ENCODE data around the gene HBEGF. TPM values are rescaled to one million over a fixed set of nuclear protein-coding genes. Genes with fewer than 3 reads are reported as not detected.

The HBEGF gene
- total RNA-seq, 1 donor from 2014 or later = 257 TPM

DNA sequence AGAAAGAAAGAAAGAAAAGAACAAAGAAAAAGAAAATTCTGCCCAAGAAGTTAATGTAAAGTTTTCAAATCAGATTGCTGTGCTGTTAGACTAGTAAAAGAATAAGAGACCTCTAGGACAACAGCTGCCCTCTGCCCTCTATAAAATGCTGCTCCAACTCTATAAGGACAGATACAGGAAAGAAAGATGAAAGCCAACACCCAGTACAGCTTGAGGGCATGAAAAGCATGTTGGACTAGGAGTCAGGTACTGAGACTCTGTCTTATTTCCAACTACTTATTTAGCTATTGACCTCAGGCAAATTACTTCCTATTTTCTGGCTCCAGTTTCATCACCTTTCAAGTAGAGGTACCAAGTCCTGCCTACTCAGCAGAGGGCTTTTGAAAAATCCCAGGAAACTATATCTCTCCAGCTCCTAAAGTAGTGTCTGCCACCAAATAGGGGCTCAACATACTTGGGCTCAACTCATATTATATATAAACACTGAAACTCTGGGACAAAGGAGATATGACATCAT is 5.7 kb downstream of the HBEGF start:
- TF ChIP-seq CTCF (IDR thresholded peaks at IDR 0.05; ENCODE audit: insufficient read depth, low read depth, low read length) (no peak), EZH2 (IDR thresholded peaks at IDR 0.05; ENCODE audit: insufficient read depth, low read length) (no peak)
- H3K4me1 ChIP-seq (ENCODE audit: insufficient read depth, low read length) = peaks cover 50% of the 10 kb centered on the region
- peaks cover 91% of the 10 kb centered on the region for H3K79me2 ChIP-seq (ENCODE audit: insufficient read depth, low read length)
- Mint-ChIP-seq H3K27me3 (ENCODE audit: low read depth, unreplicated experiment) (no peaks in the 10 kb centered on the region), H3K36me3 (ENCODE audit: low read depth, unreplicated experiment) (peaks cover 42% of the 10 kb centered on the region), H3K4me1 (ENCODE audit: low read depth, unreplicated experiment) (peaks cover 68% of the 10 kb centered on the region), H3K9me3 (ENCODE audit: unreplicated experiment) (no peaks in the 10 kb centered on the region), H3K27ac (ENCODE audit: unreplicated experiment) (peak overlapping the region; percentile 50), H3K4me3 (ENCODE audit: unreplicated experiment) (peak overlapping the region; percentile 78)
- no peaks in the 10 kb centered on the region for H3K27me3 ChIP-seq (ENCODE audit: insufficient read depth, low read length)
- H3K9me3 ChIP-seq (ENCODE audit: insufficient read depth, low read depth, low read length) = no peaks in the 10 kb centered on the region
- H3K27ac ChIP-seq (ENCODE audit: low read depth, low read length) = no peak overlapping the region
- peak overlapping the region; percentile 9 for H3K4me2 ChIP-seq (ENCODE audit: low read length)
- peaks cover 85% of the 10 kb centered on the region for H4K20me1 ChIP-seq (ENCODE audit: insufficient read depth, low read length)
- no peak overlapping the region for H2AFZ ChIP-seq (ENCODE audit: low read depth, low read length)
- DNase-seq (ENCODE audit: low read depth) (no peak), FAIRE-seq (no peak)
- peaks cover 42% of the 10 kb centered on the region for H3K36me3 ChIP-seq (ENCODE audit: insufficient read depth, low read length)
- H3K4me3 ChIP-seq (ENCODE audit: insufficient read depth, low read depth, low read length) = no peak overlapping the region
- peak overlapping the region; percentile 0 for H3K9ac ChIP-seq (ENCODE audit: low read length)

DNA sequence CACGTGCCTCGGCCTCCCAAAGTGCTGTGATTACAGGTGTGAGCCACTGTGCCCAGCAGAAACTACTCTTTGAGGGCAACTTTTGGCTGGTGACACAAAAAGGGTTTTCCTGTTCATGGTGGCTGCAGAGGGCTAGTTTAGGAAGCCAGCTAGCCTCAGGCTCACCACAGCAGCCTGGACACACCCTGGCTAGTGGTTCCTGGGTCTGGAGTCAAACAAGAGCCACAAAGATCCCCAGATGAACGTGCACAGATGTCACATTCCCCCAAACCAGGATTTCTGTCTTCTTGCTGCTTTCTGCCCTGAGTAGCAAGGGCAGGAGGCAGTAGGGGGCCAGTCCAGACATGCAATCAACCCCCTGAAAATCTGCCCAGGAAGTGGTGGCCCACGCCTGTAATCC is 6.8 kb downstream of the HBEGF start:
- H3K9me3 ChIP-seq (ENCODE audit: insufficient read depth, low read depth, low read length) = no peaks in the 10 kb centered on the region
- peaks cover 75% of the 10 kb centered on the region for H3K4me1 Mint-ChIP-seq (ENCODE audit: low read depth, unreplicated experiment)
- TF ChIP-seq CTCF (IDR thresholded peaks at IDR 0.05; ENCODE audit: insufficient read depth, low read depth, low read length) (no peak), EZH2 (IDR thresholded peaks at IDR 0.05; ENCODE audit: insufficient read depth, low read length) (no peak)
- FAIRE-seq (no peak), DNase-seq (ENCODE audit: low read depth) (no peak)
- H3K27ac ChIP-seq (ENCODE audit: low read depth, low read length) = no peak overlapping the region
- no peaks in the 10 kb centered on the region for H3K27me3 ChIP-seq (ENCODE audit: insufficient read depth, low read length)
- H2AFZ ChIP-seq (ENCODE audit: low read depth, low read length) = no peak overlapping the region
- peaks cover 82% of the 10 kb centered on the region for H4K20me1 ChIP-seq (ENCODE audit: insufficient read depth, low read length)
- H3K36me3 ChIP-seq (ENCODE audit: insufficient read depth, low read length) = peaks cover 50% of the 10 kb centered on the region
- H3K4me3 Mint-ChIP-seq (ENCODE audit: unreplicated experiment) = peak overlapping the region; percentile 67
- H3K27me3 Mint-ChIP-seq (ENCODE audit: low read depth, unreplicated experiment) = no peaks in the 10 kb centered on the region
- no peak overlapping the region for H3K9ac ChIP-seq (ENCODE audit: low read length)
- H3K36me3 Mint-ChIP-seq (ENCODE audit: low read depth, unreplicated experiment) = peaks cover 43% of the 10 kb centered on the region
- peak overlapping the region; percentile 85 for H3K27ac Mint-ChIP-seq (ENCODE audit: unreplicated experiment)
- H3K4me2 ChIP-seq (ENCODE audit: low read length) = no peak overlapping the region
- peaks cover 82% of the 10 kb centered on the region for H3K79me2 ChIP-seq (ENCODE audit: insufficient read depth, low read length)
- H3K4me1 ChIP-seq (ENCODE audit: insufficient read depth, low read length) = peaks cover 44% of the 10 kb centered on the region
- H3K4me3 ChIP-seq (ENCODE audit: insufficient read depth, low read depth, low read length) = no peak overlapping the region
- H3K9me3 Mint-ChIP-seq (ENCODE audit: unreplicated experiment) = no peaks in the 10 kb centered on the region

- Mint-ChIP-seq H3K27me3 (ENCODE audit: low read depth, unreplicated experiment) (no peaks in the 10 kb centered on the region), H3K4me3 (ENCODE audit: unreplicated experiment) (peak overlapping the region; percentile 68), H3K4me1 (ENCODE audit: low read depth, unreplicated experiment) (peaks cover 73% of the 10 kb centered on the region), H3K27ac (ENCODE audit: unreplicated experiment) (peak overlapping the region; percentile 78), H3K9me3 (ENCODE audit: unreplicated experiment) (no peaks in the 10 kb centered on the region), H3K36me3 (ENCODE audit: low read depth, unreplicated experiment) (peaks cover 38% of the 10 kb centered on the region)
- no peaks in the 10 kb centered on the region for H3K27me3 ChIP-seq (ENCODE audit: insufficient read depth, low read length)
- H2AFZ ChIP-seq (ENCODE audit: low read depth, low read length) = no peak overlapping the region
- TF ChIP-seq CTCF (IDR thresholded peaks at IDR 0.05; ENCODE audit: insufficient read depth, low read depth, low read length) (no peak), EZH2 (IDR thresholded peaks at IDR 0.05; ENCODE audit: insufficient read depth, low read length) (no peak)
- H3K4me3 ChIP-seq (ENCODE audit: insufficient read depth, low read depth, low read length) = no peak overlapping the region
- no peak overlapping the region for H3K9ac ChIP-seq (ENCODE audit: low read length)
- FAIRE-seq = no peak
- peaks cover 75% of the 10 kb centered on the region for H3K79me2 ChIP-seq (ENCODE audit: insufficient read depth, low read length)
- no peak for DNase-seq (ENCODE audit: low read depth)
- H4K20me1 ChIP-seq (ENCODE audit: insufficient read depth, low read length) = peaks cover 81% of the 10 kb centered on the region
- peaks cover 56% of the 10 kb centered on the region for H3K36me3 ChIP-seq (ENCODE audit: insufficient read depth, low read length)
- H3K4me1 ChIP-seq (ENCODE audit: insufficient read depth, low read length) = peaks cover 37% of the 10 kb centered on the region
- H3K9me3 ChIP-seq (ENCODE audit: insufficient read depth, low read depth, low read length) = no peaks in the 10 kb centered on the region
- no peak overlapping the region for H3K27ac ChIP-seq (ENCODE audit: low read depth, low read length)
- H3K4me2 ChIP-seq (ENCODE audit: low read length) = peak overlapping the region; percentile 38
These were observed 7.5 kb downstream of the HBEGF start for GRCh38 chr5:140338908-140339307.

Data from astrocyte (in vitro differentiated cells and primary cell).